Neural cell (in vitro differentiated cells): ENCODE measurements around the gene ZDHHC21. TPM values are rescaled to one million over a fixed set of nuclear protein-coding genes. Genes with fewer than 3 reads are reported as not detected.

Experiments used
- H2AFZ ChIP-seq: fragments of 200-600, 300-800 bp; sonication (generic), shearing (Covaris generic); 2 replicates; pipeline ENCODE4 v1.6.0; 2014; ENCODE audit warnings: low read depth, mild to moderate bottlenecking, antibody characterized with exemption, low read length, moderate library complexity
- H3F3A ChIP-seq: fragments of 200-600 bp; shearing (Covaris generic); 2 replicates; pipeline ENCODE4 v1.6.1; 2016; ENCODE audit warnings: mild to moderate bottlenecking, moderate library complexity, mixed read lengths, antibody characterized with exemption, low read length; ENCODE audit not compliant: insufficient read depth, poor library complexity, severe bottlenecking
- H3K27ac ChIP-seq: fragments of 200-600, 300-800 bp; sonication (generic), shearing (Covaris generic); 2 replicates; pipeline ENCODE4 v1.5.1; 2014; ENCODE audit warnings: mild to moderate bottlenecking, low read length, moderate library complexity
- H3K27me3 ChIP-seq: fragments of 300-800, 200-600 bp; sonication (generic), shearing (Covaris generic); 2 replicates; pipeline ENCODE4 v1.6.0; 2014; ENCODE audit warnings: mild to moderate bottlenecking, low read depth, low read length, moderate library complexity; ENCODE audit not compliant: insufficient read depth
- H3K36me3 ChIP-seq: fragments of 300-800, 200-600 bp; sonication (generic), shearing (Covaris generic); 2 replicates; pipeline ENCODE4 v1.5.1; 2014; ENCODE audit warnings: mild to moderate bottlenecking, antibody characterized with exemption, low read length, moderate library complexity; ENCODE audit not compliant: insufficient read depth
- H3K4me2 ChIP-seq: fragments of 300-800, 200-600 bp; sonication (generic), shearing (Covaris generic); 2 replicates; pipeline ENCODE4 v1.6.0; 2014; ENCODE audit warnings: mild to moderate bottlenecking, low read length
- H3K4me3 ChIP-seq: fragments of 300-800, 200-600 bp; sonication (generic), shearing (Covaris generic); 2 replicates; pipeline ENCODE4 v1.5.1; 2014; ENCODE audit warnings: mild to moderate bottlenecking, low read length, moderate library complexity
- H3K79me2 ChIP-seq: fragments of 200-600 bp; shearing (Covaris generic); replicated peaks from 2 replicates; pipeline ENCODE4 v1.6.0; 2014; ENCODE audit warnings: mild to moderate bottlenecking, low read length, moderate library complexity; ENCODE audit not compliant: insufficient read depth
- H3K9ac ChIP-seq: fragments of 300-800, 200-600 bp; sonication (generic), shearing (Covaris generic); 2 replicates; pipeline ENCODE4 v1.6.1; 2016; ENCODE audit warnings: mild to moderate bottlenecking, low read length, mixed read lengths
- H3K9me2 ChIP-seq: fragments of 200-600 bp; shearing (Covaris generic); 2 replicates; pipeline ENCODE4 v1.6.1; 2016; ENCODE audit warnings: mild to moderate bottlenecking, low read length, mixed read lengths; ENCODE audit not compliant: insufficient read depth
- H3K9me3 ChIP-seq: fragments of 200-600, 300-800 bp; sonication (generic), shearing (Covaris generic); 2 replicates; pipeline ENCODE4 v1.6.1; 2016; ENCODE audit warnings: mild to moderate bottlenecking, mixed run types, low read length, moderate library complexity, mixed read lengths
- H4K20me1 ChIP-seq: fragments of 200-600 bp; shearing (Covaris generic); 2 replicates; pipeline ENCODE4 v1.6.1; 2016; ENCODE audit warnings: mild to moderate bottlenecking, mixed run types; ENCODE audit not compliant: insufficient read depth
- EP300 ChIP-seq: fragments of 450-650 bp; conservative IDR thresholded peaks from 2 replicates; pipeline ENCODE4 v1.6.1; 2014; ENCODE audit warnings: antibody characterized with exemption, mild to moderate bottlenecking, moderate library complexity; ENCODE audit not compliant: poor library complexity, severe bottlenecking
- MXI1 ChIP-seq: fragments of 450-650 bp; conservative IDR thresholded peaks from 2 replicates; pipeline ENCODE4 v1.6.1; 2014; ENCODE audit warnings: antibody characterized with exemption, mild to moderate bottlenecking; ENCODE audit not compliant: poor library complexity, severe bottlenecking
- POLR2AphosphoS5 ChIP-seq: IDR thresholded peaks from 2 replicates; pipeline ENCODE4 v1.6.1; 2012
- RAD21 ChIP-seq: fragments of 450-650 bp; conservative IDR thresholded peaks from 2 replicates; pipeline ENCODE4 v1.6.1; 2014; ENCODE audit warnings: antibody characterized with exemption, mild to moderate bottlenecking, moderate library complexity
- SMC3 ChIP-seq: fragments of 450-650 bp; conservative IDR thresholded peaks from 2 replicates; pipeline ENCODE4 v1.6.1; 2014; ENCODE audit warnings: antibody characterized with exemption, mild to moderate bottlenecking, moderate library complexity; ENCODE audit not compliant: poor library complexity
- TAF1 ChIP-seq: IDR thresholded peaks from 2 replicates; pipeline ENCODE4 v1.6.1; 2012; ENCODE audit warnings: low read depth
- polyA plus RNA-seq: library from polyadenylated mRNA; depleted of rRNA; stranded (reverse); fragments of >200 nt; gene quantifications from 2 replicates; pipeline ENCODE4 v1.2.3, GENCODE V29; 2014
- TF ChIP-seq, protein P1 (sequence below): fragments of 450-650 bp; IDR thresholded peaks from 2 replicates; pipeline ENCODE4 v1.5.1; 2014; ENCODE audit warnings: antibody characterized with exemption, mild to moderate bottlenecking, moderate library complexity; ENCODE audit not compliant: poor library complexity, severe bottlenecking
- TF ChIP-seq, protein P2 (sequence below): IDR thresholded peaks from 2 replicates; pipeline ENCODE4 v1.6.1; 2012; ENCODE audit warnings: borderline replicate concordance

ZDHHC21 gene
- polyA plus RNA-seq, 1 donor from 2014 or later: 19.8 TPM

DNA sequence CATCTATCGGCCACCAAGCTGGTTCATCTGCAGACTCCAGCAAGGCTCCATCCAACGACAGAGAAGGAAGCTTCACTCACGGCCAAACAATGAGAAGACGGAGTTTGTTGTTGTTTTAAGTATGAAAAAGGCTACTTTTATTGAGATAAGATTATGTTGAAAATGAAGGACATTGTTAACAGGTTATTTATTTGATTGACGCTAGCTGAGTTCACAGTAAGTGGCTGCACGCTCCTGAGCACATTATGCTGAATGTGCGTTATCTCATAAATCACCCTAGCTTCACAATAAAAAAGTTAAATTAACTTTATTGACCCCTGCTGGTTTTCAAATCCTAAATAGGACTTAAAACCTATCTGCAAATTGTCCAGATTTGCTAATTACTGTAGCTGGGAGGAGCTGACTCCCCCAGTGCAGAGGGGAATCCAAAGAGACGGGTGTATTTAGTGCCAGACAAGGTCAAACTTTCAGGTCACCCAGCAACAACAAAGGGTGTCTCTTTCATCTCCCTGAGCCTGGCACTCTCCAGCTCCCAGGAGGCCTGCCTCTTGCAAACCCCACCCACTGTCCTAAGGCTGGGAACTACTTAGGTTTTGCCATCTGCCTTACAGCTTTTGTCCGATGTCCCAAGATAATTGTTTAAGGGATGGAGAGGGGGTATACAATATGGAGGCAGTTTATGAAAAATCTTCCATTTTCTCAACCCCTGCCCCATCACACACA, 129.2 kb downstream of the ZDHHC21 start:
- Histone ChIP-seq H3K9me2 (no peaks in the 10 kb centered on the region), H3K27me3 (no peaks in the 10 kb centered on the region), H3K36me3 (no peaks in the 10 kb centered on the region), H3K9me3 (no peaks in the 10 kb centered on the region), H3K4me3 (no peak overlapping the region), H3K9ac (no peak overlapping the region), H3K4me2 (no peak overlapping the region), H4K20me1 (no peaks in the 10 kb centered on the region), H3K79me2 (no peaks in the 10 kb centered on the region), H2AFZ (no peak overlapping the region), H3K27ac (no peak overlapping the region), H3F3A (no peaks in the 10 kb centered on the region)
- TF ChIP-seq SMC3: no peak
- no peak for TF ChIP-seq RAD21
- TF ChIP-seq, protein P1, sequence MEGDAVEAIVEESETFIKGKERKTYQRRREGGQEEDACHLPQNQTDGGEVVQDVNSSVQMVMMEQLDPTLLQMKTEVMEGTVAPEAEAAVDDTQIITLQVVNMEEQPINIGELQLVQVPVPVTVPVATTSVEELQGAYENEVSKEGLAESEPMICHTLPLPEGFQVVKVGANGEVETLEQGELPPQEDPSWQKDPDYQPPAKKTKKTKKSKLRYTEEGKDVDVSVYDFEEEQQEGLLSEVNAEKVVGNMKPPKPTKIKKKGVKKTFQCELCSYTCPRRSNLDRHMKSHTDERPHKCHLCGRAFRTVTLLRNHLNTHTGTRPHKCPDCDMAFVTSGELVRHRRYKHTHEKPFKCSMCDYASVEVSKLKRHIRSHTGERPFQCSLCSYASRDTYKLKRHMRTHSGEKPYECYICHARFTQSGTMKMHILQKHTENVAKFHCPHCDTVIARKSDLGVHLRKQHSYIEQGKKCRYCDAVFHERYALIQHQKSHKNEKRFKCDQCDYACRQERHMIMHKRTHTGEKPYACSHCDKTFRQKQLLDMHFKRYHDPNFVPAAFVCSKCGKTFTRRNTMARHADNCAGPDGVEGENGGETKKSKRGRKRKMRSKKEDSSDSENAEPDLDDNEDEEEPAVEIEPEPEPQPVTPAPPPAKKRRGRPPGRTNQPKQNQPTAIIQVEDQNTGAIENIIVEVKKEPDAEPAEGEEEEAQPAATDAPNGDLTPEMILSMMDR: no peak
- TF ChIP-seq TAF1: no peak
- TF ChIP-seq, protein P2, sequence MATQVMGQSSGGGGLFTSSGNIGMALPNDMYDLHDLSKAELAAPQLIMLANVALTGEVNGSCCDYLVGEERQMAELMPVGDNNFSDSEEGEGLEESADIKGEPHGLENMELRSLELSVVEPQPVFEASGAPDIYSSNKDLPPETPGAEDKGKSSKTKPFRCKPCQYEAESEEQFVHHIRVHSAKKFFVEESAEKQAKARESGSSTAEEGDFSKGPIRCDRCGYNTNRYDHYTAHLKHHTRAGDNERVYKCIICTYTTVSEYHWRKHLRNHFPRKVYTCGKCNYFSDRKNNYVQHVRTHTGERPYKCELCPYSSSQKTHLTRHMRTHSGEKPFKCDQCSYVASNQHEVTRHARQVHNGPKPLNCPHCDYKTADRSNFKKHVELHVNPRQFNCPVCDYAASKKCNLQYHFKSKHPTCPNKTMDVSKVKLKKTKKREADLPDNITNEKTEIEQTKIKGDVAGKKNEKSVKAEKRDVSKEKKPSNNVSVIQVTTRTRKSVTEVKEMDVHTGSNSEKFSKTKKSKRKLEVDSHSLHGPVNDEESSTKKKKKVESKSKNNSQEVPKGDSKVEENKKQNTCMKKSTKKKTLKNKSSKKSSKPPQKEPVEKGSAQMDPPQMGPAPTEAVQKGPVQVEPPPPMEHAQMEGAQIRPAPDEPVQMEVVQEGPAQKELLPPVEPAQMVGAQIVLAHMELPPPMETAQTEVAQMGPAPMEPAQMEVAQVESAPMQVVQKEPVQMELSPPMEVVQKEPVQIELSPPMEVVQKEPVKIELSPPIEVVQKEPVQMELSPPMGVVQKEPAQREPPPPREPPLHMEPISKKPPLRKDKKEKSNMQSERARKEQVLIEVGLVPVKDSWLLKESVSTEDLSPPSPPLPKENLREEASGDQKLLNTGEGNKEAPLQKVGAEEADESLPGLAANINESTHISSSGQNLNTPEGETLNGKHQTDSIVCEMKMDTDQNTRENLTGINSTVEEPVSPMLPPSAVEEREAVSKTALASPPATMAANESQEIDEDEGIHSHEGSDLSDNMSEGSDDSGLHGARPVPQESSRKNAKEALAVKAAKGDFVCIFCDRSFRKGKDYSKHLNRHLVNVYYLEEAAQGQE: no peak
- TF ChIP-seq MXI1: no peak
- no peak for TF ChIP-seq POLR2AphosphoS5
- no peak for TF ChIP-seq EP300

DNA sequence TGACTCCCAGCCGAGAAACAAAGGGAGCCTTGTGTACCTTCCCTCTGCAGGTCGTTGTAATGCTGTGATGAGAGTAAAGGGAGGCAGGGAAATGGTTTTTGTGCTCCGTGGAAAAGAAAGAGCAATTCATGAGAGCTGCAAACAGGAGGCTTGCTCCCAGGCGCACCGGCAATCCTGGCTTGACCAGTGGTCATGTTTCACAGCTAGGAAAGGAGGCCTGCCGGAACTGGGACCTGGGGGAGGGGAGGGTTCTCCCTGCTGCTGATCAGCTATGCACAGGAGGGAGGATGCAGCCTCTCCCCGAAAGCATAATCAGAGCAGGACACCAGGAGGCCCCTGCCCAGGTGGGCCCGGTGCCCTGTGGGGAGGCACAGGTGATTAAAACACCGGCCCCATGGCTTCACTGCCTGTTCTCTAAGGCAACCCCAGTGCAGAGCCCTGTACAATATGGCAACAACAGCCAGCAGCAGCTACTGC, 131.3 kb downstream of the ZDHHC21 start:
- H3K9me3 ChIP-seq: no peaks in the 10 kb centered on the region
- H4K20me1 ChIP-seq: no peaks in the 10 kb centered on the region
- no peak overlapping the region for H3K9ac ChIP-seq
- no peak overlapping the region for H3K4me2 ChIP-seq
- no peaks in the 10 kb centered on the region for H3K9me2 ChIP-seq
- H3K27me3 ChIP-seq: no peaks in the 10 kb centered on the region
- no peaks in the 10 kb centered on the region for H3K79me2 ChIP-seq
- no peak overlapping the region for H3K4me3 ChIP-seq
- H2AFZ ChIP-seq: no peak overlapping the region
- TF ChIP-seq, protein P2: no peak
- TF ChIP-seq RAD21 (no peak), MXI1 (no peak), POLR2AphosphoS5 (no peak)
- TF ChIP-seq, protein P1: no peak
- H3F3A ChIP-seq: no peaks in the 10 kb centered on the region
- no peaks in the 10 kb centered on the region for H3K36me3 ChIP-seq
- no peak overlapping the region for H3K27ac ChIP-seq
